K562 (cell line): ENCODE data around the gene C10orf95. TPM values are rescaled to one million over a fixed set of nuclear protein-coding genes. Genes with fewer than 3 reads are reported as not detected.

ENCODE experiments used
- CBX2 ChIP-seq: fragments of 200-600 bp; sonication (generic); IDR thresholded peaks from one replicate; pipeline ENCODE4 v1.6.1; 2012; ENCODE audit warnings: mild to moderate bottlenecking, low read length, inconsistent platforms; ENCODE audit not compliant: insufficient read depth, poor library complexity, severe bottlenecking
- GABPB1 ChIP-seq: sonication (generic); formaldehyde crosslinking; IDR thresholded peaks from 2 replicates; pipeline ENCODE4 v1.8.0; 2022; ENCODE audit warnings: mild to moderate bottlenecking, missing genetic modification reagents
- HMG20A ChIP-seq: fragments of 450-650 bp; formaldehyde crosslinking; conservative IDR thresholded peaks from 2 replicates; pipeline ENCODE4 v1.4.0; 2020; ENCODE audit warnings: mild to moderate bottlenecking, mixed read lengths
- MIER1 ChIP-seq: fragments of 450-650 bp; IDR thresholded peaks from 2 replicates; pipeline ENCODE4 v1.6.1; 2016; ENCODE audit warnings: antibody characterized with exemption, mild to moderate bottlenecking, low read depth
- NFE2 ChIP-seq: IDR thresholded peaks from 2 replicates; pipeline ENCODE4 v1.6.1; 2014; ENCODE audit warnings: antibody characterized with exemption, low read depth
- PHF21A ChIP-seq: fragments of 450-650 bp; IDR thresholded peaks from 2 replicates; pipeline ENCODE4 v1.6.1; 2017; ENCODE audit warnings: low read depth, borderline replicate concordance
- RB1 ChIP-seq: fragments of 450-650 bp; IDR thresholded peaks from 2 replicates; pipeline ENCODE4 v1.6.1; 2017; ENCODE audit warnings: low read depth, mild to moderate bottlenecking
- RFX1 ChIP-seq: fragments of 450-650 bp; IDR thresholded peaks from 2 replicates; pipeline ENCODE4 v1.6.1; 2016; ENCODE audit warnings: mild to moderate bottlenecking, moderate library complexity
- SAP30 ChIP-seq: fragments of 200-600 bp; sonication (generic); IDR thresholded peaks from 2 replicates; pipeline ENCODE4 v1.6.1; 2012; ENCODE audit warnings: borderline replicate concordance, low read depth, mild to moderate bottlenecking, moderate library complexity, low read length, control low read depth, inconsistent platforms; ENCODE audit not compliant: insufficient read depth, poor library complexity, severe bottlenecking
- SETDB1 ChIP-seq: IDR thresholded peaks from one replicate; pipeline ENCODE4 v1.6.1; 2012; ENCODE audit warnings: low read length, control low read depth, inconsistent platforms
- SIRT6 ChIP-seq: IDR thresholded peaks from one replicate; pipeline ENCODE4 v1.6.1; 2012; ENCODE audit warnings: low read depth, mild to moderate bottlenecking, control low read depth, inconsistent platforms, low read length, moderate library complexity
- STAG1 ChIP-seq: sonication (generic); formaldehyde crosslinking; IDR thresholded peaks from 2 replicates; pipeline ENCODE4 v1.5.0; 2020; ENCODE audit warnings: missing genetic modification reagents, borderline replicate concordance
- TAF1 ChIP-seq: IDR thresholded peaks from 2 replicates; pipeline ENCODE4 v1.6.1; 2011; ENCODE audit warnings: mild to moderate bottlenecking, low read length, moderate library complexity; ENCODE audit not compliant: insufficient read depth, control insufficient read depth, severe bottlenecking; ENCODE audit errors: extremely low read depth
- ZNF282 ChIP-seq: sonication (generic); formaldehyde crosslinking; IDR thresholded peaks from 2 replicates; pipeline ENCODE4 v1.8.1; 2023; ENCODE audit warnings: missing genetic modification reagents
- ZNF785 ChIP-seq: fragments of 250-450 bp; sonication (Bioruptor Pico); IDR thresholded peaks from 2 replicates; pipeline ENCODE4 v1.4.0; 2020; ENCODE audit warnings: mild to moderate bottlenecking
- polyA plus RNA-seq, 8 experiments: library from polyadenylated mRNA; depleted of rRNA in 4 of 8; stranded (reverse) in 5 of 8; unstranded in 3 of 8; fragments of >200 nt; fragmentation: Nextera tagmentation in 2 of 8; fragmentation: Illumina TruSeq in 1 of 8; extraction: Ambion mirVana in 2 of 8; extraction: Trizol in 1 of 8; gene quantifications; 2 replicates each; pipeline versions ENCODE4 v1.2.1 to v1.2.3, GENCODE V29; 2011 to 2014; ENCODE audit warnings: inconsistent platforms in 1 of 8, missing spikeins in 1 of 8
- total RNA-seq, 7 experiments: library from RNA; depleted of rRNA in 6 of 7; stranded (reverse); fragments of >200 nt in 6 of 7; fragmentation: Illumina TruSeq in 2 of 7; extraction: Trizol in 2 of 7; gene quantifications; 2 replicates each; pipeline versions ENCODE4 v1.2.1 to v1.2.3, GENCODE V29; 2011 to 2021; ENCODE audit warnings: low replicate concordance in 1 of 7
- TF ChIP-seq, protein P1 (sequence below): fragments of 450-650 bp; IDR thresholded peaks from 2 replicates; pipeline ENCODE4 v1.6.1; 2014; ENCODE audit warnings: low read depth, mild to moderate bottlenecking, moderate library complexity, borderline replicate concordance
- TF ChIP-seq, protein P2 (sequence below): fragments of 450-650 bp; IDR thresholded peaks from 2 replicates; pipeline ENCODE4 v1.6.1; 2016; ENCODE audit warnings: missing biosample characterization, missing genetic modification characterization
- TF ChIP-seq, protein P3 (sequence below): fragments of 450-650 bp; conservative IDR thresholded peaks from 2 replicates; pipeline ENCODE4 v1.6.1; 2016; ENCODE audit warnings: missing genetic modification characterization, low read depth, mild to moderate bottlenecking, control low read depth, missing compliant biosample characterization
- TF ChIP-seq, protein P4 (sequence below): fragments of 450-650 bp; formaldehyde crosslinking; IDR thresholded peaks from 2 replicates; pipeline ENCODE4 v1.4.0; 2020; ENCODE audit warnings: mild to moderate bottlenecking, moderate library complexity

C10orf95 gene
- total and polyA plus RNA-seq, 9 of the 15 experiments (the other 6 are each of a cell fraction or from before 2014, with no cell fraction given): 0.03 to 0.41 (median 0.17) TPM; not detected in 1

DNA sequence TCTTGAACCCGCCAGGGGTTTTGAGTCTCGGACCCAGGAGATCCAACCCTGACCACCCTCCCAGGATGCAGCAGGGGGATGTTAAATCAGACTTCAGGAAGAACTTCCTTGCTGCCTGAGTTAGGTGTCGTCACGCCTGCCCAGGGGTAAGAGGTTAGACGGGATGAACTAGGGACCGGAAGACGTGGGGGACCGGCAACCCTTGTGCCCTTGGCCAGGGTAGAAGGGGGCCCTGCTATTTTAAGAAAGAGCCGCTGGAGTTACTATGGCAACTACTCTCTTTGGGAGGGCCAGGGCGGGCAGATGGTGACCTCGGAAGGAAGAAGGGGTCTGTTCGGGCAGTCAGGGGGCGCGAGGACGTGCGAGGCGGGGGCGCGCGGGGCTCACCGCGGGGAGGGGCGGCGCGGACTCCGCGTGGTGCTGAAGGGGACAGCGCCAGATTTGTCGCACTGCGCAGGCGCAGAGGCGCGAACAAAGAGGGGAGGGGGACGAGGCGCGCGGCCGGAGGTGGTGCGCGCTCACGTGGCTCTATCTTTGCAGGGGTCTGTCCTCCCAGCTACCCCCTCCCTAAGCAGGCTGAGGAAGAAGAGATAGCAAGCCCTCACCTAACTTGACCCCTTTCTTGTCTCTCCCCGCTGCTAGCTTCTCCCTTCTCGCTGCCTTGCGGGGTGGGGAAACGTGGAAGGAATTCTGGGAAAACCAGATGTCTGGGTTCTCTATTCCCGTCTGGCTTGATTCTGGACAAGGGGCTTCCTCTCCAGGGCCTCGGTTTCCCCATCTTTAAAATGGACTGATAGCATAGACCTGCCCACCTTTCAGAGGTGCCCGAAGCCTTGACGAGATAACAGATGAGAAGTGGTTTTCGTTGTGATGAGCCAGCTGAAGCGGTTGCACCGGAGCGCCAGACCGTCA is 31.8 kb downstream of the C10orf95 start (continued):
- TF ChIP-seq, protein P1, sequence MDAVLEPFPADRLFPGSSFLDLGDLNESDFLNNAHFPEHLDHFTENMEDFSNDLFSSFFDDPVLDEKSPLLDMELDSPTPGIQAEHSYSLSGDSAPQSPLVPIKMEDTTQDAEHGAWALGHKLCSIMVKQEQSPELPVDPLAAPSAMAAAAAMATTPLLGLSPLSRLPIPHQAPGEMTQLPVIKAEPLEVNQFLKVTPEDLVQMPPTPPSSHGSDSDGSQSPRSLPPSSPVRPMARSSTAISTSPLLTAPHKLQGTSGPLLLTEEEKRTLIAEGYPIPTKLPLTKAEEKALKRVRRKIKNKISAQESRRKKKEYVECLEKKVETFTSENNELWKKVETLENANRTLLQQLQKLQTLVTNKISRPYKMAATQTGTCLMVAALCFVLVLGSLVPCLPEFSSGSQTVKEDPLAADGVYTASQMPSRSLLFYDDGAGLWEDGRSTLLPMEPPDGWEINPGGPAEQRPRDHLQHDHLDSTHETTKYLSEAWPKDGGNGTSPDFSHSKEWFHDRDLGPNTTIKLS: no peak
- TF ChIP-seq RB1 (no peak), GABPB1 (CRISPR knock-in tag) (0 out of 2 replicates have a peak, but pooled peaks have one; percentile 10), STAG1 (CRISPR knock-in tag) (no peak), NFE2 (no peak), SETDB1 (no peak), SAP30 (peak; percentile 23), SIRT6 (no peak), TAF1 (no peak), CBX2 (no peak), PHF21A (no peak), ZNF785 (CRISPR knock-in tag) (no peak), MIER1 (peak; percentile 78; the same call in 1 of the 2 replicates), HMG20A (CRISPR knock-in tag) (no peak), RFX1 (peak; percentile 60; the same call in 1 of the 2 replicates), ZNF282 (CRISPR knock-in tag) (no peak)
- TF ChIP-seq, protein P2, sequence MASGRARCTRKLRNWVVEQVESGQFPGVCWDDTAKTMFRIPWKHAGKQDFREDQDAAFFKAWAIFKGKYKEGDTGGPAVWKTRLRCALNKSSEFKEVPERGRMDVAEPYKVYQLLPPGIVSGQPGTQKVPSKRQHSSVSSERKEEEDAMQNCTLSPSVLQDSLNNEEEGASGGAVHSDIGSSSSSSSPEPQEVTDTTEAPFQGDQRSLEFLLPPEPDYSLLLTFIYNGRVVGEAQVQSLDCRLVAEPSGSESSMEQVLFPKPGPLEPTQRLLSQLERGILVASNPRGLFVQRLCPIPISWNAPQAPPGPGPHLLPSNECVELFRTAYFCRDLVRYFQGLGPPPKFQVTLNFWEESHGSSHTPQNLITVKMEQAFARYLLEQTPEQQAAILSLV (tag): no peak
- TF ChIP-seq, protein P3, sequence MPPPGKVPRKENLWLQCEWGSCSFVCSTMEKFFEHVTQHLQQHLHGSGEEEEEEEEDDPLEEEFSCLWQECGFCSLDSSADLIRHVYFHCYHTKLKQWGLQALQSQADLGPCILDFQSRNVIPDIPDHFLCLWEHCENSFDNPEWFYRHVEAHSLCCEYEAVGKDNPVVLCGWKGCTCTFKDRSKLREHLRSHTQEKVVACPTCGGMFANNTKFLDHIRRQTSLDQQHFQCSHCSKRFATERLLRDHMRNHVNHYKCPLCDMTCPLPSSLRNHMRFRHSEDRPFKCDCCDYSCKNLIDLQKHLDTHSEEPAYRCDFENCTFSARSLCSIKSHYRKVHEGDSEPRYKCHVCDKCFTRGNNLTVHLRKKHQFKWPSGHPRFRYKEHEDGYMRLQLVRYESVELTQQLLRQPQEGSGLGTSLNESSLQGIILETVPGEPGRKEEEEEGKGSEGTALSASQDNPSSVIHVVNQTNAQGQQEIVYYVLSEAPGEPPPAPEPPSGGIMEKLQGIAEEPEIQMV (tag): no peak
- TF ChIP-seq, protein P4, sequence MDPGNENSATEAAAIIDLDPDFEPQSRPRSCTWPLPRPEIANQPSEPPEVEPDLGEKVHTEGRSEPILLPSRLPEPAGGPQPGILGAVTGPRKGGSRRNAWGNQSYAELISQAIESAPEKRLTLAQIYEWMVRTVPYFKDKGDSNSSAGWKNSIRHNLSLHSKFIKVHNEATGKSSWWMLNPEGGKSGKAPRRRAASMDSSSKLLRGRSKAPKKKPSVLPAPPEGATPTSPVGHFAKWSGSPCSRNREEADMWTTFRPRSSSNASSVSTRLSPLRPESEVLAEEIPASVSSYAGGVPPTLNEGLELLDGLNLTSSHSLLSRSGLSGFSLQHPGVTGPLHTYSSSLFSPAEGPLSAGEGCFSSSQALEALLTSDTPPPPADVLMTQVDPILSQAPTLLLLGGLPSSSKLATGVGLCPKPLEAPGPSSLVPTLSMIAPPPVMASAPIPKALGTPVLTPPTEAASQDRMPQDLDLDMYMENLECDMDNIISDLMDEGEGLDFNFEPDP (CRISPR knock-in tag): no peak
